Measurements from ENCODE around the gene PTCH1. TPM values are rescaled to one million over a fixed set of nuclear protein-coding genes. Genes with fewer than 3 reads are reported as not detected.

PTCH1 gene
- total RNA-seq, 1 experiment from 2014 or later, result 6.6 TPM

- intact Hi-C loops (cut with micrococcal nuclease; ENCODE audit: unreplicated experiment), result no loop called here
- POLR2A ChIA-PET, result no interaction called here
- in situ Hi-C loops (cut with HindIII; ENCODE audit: low pct_unique_long_range_greater_than_20kb, low sequenced_read_pairs), result no loop called here
Observed at GRCh38 chr9:95446259-95446658, 70.5 kb downstream of the PTCH1 start.

GRCh38 chr9:95444160-95444559 is 72.6 kb downstream of the PTCH1 start:
- H3K9me3 ChIP-seq (ENCODE audit: control insufficient read depth, insufficient read depth, low read depth, low read length), result no peaks in the 10 kb centered on the region
- ChIA-PET POLR2A (no interaction called here), CTCF (no interaction called here)
- in situ Hi-C loops (cut with HindIII; ENCODE audit: low pct_unique_long_range_greater_than_20kb, low sequenced_read_pairs) (no loop called here), intact Hi-C loops (cut with micrococcal nuclease; ENCODE audit: unreplicated experiment) (no loop called here)
- H3K4me1 ChIP-seq (ENCODE audit: control insufficient read depth, insufficient read depth, low read length), result no peaks in the 10 kb centered on the region
- no TSS peak for BruUV-seq (replicated peaks)
- no peak overlapping the region for H3K4me3 ChIP-seq (ENCODE audit: low read depth in 2 of 2, low read length in 2 of 2)
- DNase-seq (ENCODE audit: low read depth, low spot score), result no peak
- ATAC-seq, result no peak
- TF ChIP-seq REST (IDR thresholded peaks at IDR 0.05; ENCODE audit: insufficient read depth in 1 of 2, low read depth in 2 of 2, low read length in 1 of 2), result no peak
- no peak for TF ChIP-seq TCF7L2 (IDR thresholded peaks at IDR 0.05; ENCODE audit: low read depth, low read length)
- TF ChIP-seq POLR2AphosphoS5 (IDR thresholded peaks at IDR 0.05; ENCODE audit: low read depth, low read length), result no peak
- TF ChIP-seq SIN3A (IDR thresholded peaks at IDR 0.05; ENCODE audit: borderline replicate concordance, insufficient read depth, low read depth, low read length), result no peak
- TF ChIP-seq CTCF (IDR thresholded peaks at IDR 0.05), result no peak
- no peaks in the 10 kb centered on the region for H3K36me3 ChIP-seq (ENCODE audit: control insufficient read depth, insufficient read depth, low read length)
- no peak overlapping the region for H3K27ac ChIP-seq (ENCODE audit: low read length)
- H3K27me3 ChIP-seq (ENCODE audit: control insufficient read depth, insufficient read depth, low read length), result no peaks in the 10 kb centered on the region

More at GRCh38 chr9:95446259-95446658, 70.5 kb downstream of the PTCH1 start:
- ATAC-seq (no peak), DNase-seq (ENCODE audit: low read depth, low spot score) (no peak)
- CTCF ChIA-PET, result no interaction called here
- TF ChIP-seq CTCF (IDR thresholded peaks at IDR 0.05), result no peak
- no peak for TF ChIP-seq POLR2AphosphoS5 (IDR thresholded peaks at IDR 0.05; ENCODE audit: low read depth, low read length)
- TF ChIP-seq SIN3A (IDR thresholded peaks at IDR 0.05; ENCODE audit: borderline replicate concordance, insufficient read depth, low read depth, low read length), result no peak
- TF ChIP-seq REST (IDR thresholded peaks at IDR 0.05; ENCODE audit: insufficient read depth in 1 of 2, low read depth in 2 of 2, low read length in 1 of 2), result no peak
- no peak for TF ChIP-seq TCF7L2 (IDR thresholded peaks at IDR 0.05; ENCODE audit: low read depth, low read length)
- no peak overlapping the region for H3K27ac ChIP-seq (ENCODE audit: low read length)
- no peak overlapping the region for H3K4me3 ChIP-seq (ENCODE audit: low read depth in 2 of 2, low read length in 2 of 2)
- BruUV-seq (replicated peaks), result no TSS peak
- no peaks in the 10 kb centered on the region for H3K36me3 ChIP-seq (ENCODE audit: control insufficient read depth, insufficient read depth, low read length)
- H3K9me3 ChIP-seq (ENCODE audit: control insufficient read depth, insufficient read depth, low read depth, low read length), result no peaks in the 10 kb centered on the region
- H3K27me3 ChIP-seq (ENCODE audit: control insufficient read depth, insufficient read depth, low read length), result no peaks in the 10 kb centered on the region
- H3K4me1 ChIP-seq (ENCODE audit: control insufficient read depth, insufficient read depth, low read length), result no peaks in the 10 kb centered on the region

Measured in Panc1 (cell line).